Dermis blood vessel endothelial cell (primary cell): ENCODE results near the gene HPCA. TPM values are rescaled to one million over a fixed set of nuclear protein-coding genes. Genes with fewer than 3 reads are reported as not detected.

Source experiments
- DNase-seq: peaks from one replicate; pipeline ENCODE4 v3.0.0; 2010
- total RNA-seq: library from RNA; depleted of rRNA; stranded (reverse); fragments of >200 nt; gene quantifications from 2 replicates; pipeline ENCODE4 v1.2.3, GENCODE V29; 2014

HPCA gene
- total RNA-seq, 1 donor from 2014 or later: not detected

DNA sequence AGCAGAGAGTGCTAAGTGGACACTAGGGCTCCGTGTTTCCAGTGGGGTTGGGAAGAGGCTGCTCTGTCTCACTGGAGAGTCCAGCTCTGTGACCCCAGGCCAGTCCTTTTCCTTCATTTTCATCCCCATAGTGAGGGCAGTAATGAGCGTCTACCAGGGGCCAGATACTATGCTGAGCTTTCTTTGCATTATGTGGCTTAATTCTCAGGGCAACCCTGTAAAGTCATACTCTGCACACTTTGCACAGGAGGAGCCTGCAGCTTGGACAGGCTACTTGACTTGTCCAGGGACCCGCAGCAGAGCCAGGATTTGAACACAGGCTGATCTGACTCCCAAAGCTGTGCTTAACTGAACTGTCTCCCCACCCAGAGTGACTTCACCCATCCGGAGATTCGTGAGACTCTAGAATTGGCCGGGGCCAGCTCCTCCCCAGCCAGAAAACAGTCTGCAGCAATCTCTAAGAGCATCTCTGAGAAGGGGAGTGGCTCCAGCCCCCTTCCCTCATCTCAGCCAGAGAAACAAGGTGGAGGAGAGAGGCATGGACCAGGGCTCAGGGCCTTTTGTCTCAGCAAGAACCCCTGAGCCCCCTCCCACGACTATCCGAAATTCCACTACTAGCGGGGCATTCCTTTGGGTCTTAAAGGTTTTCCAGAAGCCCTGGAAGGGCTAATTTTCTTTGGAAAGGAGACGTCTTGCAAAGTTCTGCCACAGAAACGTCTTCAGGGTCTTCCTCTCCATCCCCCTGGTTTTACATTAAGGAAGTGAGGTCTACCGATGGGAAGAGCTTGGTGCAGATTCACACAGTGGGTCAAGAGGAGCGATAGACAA, 14.7 kb upstream of the HPCA start:
- no peak for DNase-seq

DNA sequence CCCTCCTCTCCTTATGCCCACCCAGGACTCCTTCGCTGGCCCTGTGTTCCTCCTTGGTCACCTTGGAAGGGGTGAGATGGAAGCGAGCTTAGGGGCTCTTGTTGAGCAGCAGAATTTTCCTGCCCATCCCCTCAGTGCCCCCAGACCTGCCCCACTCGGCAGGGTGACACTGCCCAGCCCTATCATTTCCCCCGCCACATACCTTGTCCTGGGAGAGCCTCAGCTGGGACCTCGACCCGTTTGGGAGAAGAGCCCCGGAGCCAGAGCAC, 14.2 kb upstream of the HPCA start:
- DNase-seq: no peak

DNA sequence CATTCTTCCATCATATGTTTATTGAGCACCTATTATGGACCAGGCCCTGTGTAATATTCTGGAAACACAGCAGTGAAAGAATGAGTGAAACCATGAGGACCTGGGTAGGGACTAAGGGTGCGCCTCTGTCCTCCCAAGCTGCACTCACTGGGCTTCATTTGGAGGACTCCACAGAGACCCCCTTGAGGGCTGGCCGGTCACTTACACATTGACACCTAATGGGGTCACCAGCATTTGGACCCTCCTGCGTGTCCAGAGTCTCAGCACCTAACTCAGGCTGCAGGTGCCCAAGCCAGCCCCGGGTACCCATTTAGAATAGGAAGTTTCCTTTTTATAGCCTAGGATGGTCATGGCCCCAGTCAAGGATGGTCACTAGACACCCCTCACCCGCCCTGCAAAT, 12.8 kb upstream of the HPCA start:
- DNase-seq: no peak

DNA sequence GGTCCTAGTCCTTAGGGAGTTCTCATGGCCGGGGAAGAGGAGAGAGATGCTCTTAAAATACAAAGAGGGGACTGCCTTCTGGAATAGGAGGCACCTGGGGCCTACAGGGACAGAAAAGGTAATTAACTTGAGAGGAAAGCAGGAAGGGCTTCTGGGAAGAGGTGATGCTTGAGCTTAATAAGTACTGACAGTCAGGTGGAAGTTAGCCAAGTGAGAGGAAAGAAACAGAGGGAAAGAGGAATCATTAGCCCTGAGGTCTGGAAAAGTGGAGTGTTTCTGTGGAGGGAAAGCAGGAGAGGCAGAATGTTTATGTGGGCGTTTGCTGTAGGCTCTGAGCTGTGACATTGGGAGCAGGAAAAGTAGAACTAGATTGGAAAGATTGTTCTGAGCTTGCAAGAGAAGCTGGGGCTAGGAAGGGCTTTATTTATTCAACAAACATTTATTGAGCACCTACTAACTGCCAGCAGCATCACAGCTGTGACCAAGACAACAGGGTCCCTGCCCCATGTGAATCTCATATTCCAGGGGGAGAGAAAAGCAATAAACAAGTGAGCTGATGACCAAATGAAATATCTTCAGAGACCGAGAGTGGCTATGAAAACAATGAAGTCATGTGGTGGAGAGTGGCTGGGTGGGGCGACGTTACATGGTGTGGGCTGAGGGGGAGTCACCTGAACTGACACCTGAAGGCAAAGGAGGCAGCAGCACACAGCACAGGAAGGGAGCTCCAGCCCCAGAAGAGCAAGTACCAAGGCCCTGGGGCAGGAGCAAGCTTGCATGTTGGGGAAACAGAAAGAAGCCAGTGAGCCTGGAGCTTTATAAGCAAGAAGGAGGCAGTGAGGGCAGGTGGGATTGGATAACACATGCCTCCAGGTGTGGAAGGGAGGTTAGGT, 11.2 kb upstream of the HPCA start:
- DNase-seq: no peak

GRCh38 chr1:32876341-32877210, 9.7 kb upstream of the HPCA start:
- DNase-seq: peak; percentile 81

- no peak for DNase-seq
Observed at GRCh38 chr1:32877211-32878110, 8.8 kb upstream of the HPCA start.

DNA sequence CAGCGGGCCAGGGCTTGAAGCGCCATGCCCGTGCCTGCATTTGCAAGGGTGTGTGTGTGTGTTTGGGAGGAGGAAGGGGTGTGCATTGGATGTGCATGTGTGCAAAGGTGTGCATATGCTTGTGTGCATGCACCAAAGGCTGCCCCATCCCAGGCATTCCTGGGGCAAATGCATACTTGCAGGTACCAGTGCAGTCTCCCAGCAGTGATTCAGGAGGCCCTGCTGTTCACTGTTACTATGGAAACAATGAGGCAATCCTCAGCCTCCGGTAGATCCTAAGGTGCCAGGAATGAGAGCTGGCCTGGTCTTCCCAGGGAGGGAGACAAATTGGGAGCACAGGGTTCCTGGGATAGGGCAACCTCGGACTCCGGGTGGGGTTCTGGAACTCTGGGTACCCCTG, 8.1 kb upstream of the HPCA start:
- no peak for DNase-seq

DNA sequence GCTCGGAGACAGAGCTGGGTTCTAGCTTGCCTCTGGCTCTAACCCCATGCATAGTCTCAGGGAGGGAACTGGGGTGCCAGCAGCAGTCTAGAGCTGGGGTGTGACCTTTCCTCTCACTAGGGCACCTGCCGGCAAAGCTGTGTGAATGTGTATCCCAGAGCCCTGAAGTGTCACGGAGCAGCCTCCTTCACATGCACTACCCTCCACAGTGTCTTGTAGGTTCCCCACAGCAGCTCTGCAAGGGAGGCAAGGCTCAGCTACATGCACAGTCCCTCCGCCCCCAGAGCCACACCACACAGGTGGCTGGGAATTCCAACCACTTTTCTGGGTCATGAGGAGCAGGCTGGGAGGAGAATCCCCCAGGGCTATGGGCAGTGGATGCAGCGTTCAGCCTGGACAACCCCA, 7.7 kb upstream of the HPCA start:
- no peak for DNase-seq

- no peak for DNase-seq
Observed at GRCh38 chr1:32881291-32881690, 5.0 kb upstream of the HPCA start.

- no peak for DNase-seq
Observed at GRCh38 chr1:32881871-32882850, 4.1 kb upstream of the HPCA start.

GRCh38 chr1:32883338-32884031, 2.8 kb upstream of the HPCA start:
- DNase-seq: no peak

DNA sequence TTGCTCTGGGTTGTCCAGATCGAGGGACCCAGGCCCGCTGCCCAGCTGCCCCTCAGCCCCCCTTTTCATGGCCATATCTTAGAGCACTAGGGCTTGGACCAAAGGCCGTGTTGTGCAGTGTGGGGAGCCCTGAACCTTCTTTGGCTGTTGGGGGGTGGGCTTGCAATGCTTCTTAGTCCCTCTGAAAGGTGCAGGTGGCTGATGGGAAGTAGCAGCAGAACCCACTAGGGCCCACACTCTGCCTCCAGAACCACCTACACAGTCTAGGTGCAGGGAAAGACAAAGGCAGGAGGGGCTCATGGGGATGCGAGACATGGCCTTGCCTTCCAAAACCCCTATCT, 2.3 kb upstream of the HPCA start:
- no peak for DNase-seq

- no peak for DNase-seq
Observed at GRCh38 chr1:32884726-32885125, 1.6 kb upstream of the HPCA start.

DNA sequence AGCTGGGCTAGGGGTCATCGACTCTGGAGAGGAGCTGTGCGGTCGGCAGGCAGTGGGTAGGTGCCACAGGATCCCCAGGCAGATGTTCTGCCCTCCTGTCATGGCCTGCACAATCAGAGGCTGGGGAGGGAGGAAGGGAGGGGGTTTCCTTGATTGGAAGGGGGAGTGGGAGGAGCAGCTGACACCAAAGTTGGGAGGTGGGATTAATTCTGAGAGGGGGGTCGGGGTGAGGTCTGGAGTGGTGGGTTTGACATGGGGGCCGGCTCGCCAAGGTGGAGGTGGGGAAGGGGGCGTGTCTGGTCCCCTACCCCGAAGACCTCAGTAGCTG, 651 bp upstream of the HPCA start:
- no peak for DNase-seq

- DNase-seq: no peak
Observed at GRCh38 chr1:32886828-32887414, 630 bp downstream of the HPCA start.

GRCh38 chr1:32887623-32888022, 1.3 kb downstream of the HPCA start:
- no peak for DNase-seq

DNA sequence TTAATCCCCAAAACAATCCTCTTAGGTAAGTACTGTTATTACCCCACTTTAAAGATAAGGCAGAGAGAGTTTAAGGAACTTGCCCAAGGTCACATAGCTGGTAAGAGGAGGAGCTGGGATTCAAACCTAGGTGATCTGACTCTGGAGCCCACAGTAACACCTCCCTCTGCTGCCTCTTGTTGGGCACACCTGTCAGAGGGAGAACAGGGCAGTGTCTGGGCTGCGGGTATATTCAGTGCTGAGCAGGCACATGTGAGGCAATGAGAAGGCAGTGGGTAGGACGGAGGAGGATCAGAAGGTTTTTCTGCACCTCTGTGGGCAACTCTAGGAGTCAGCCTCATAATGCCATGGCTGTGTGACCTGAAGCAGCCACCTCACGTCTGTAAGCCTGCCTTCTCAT, 1.8 kb downstream of the HPCA start:
- no peak for DNase-seq

DNA sequence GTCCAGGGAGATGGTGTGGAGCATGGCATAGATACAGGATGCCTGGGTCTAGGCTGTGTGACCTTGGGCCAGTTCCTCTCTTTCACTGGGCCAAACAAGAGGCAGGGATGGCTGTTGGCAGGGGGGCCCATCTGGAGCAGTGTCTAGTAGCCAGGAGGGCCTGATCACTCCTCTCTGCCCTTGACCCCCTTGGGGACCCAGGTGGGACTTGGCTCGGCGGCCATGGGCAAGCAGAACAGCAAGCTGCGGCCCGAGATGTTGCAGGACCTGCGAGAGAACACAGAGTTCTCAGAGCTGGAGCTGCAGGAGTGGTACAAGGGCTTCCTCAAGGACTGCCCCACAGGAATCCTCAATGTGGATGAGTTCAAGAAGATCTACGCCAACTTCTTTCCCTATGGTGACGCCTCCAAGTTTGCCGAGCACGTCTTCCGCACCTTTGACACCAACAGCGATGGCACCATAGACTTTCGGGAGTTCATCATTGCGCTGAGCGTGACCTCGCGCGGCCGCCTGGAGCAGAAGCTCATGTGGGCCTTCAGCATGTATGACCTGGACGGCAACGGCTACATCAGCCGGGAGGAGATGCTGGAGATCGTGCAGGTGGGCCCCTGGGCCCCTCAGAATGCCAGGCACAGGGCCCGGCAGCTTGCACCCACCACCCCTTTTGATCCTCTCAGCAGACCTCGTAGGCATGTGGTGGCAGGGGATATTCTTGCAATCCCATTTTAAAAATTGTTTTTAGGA, 2.6 kb downstream of the HPCA start:
- no peak for DNase-seq

- no peak for DNase-seq
Observed at GRCh38 chr1:32889731-32890278, 3.5 kb downstream of the HPCA start.
